ENCODE measurements around the gene SSR4. TPM values are rescaled to one million over a fixed set of nuclear protein-coding genes. Genes with fewer than 3 reads are reported as not detected.

SSR4 gene
- total and polyA plus RNA-seq, 2 of the 8 experiments (the other 6 are each of a cell fraction or from before 2014, with no cell fraction given) = 168 to 642 TPM

DNA sequence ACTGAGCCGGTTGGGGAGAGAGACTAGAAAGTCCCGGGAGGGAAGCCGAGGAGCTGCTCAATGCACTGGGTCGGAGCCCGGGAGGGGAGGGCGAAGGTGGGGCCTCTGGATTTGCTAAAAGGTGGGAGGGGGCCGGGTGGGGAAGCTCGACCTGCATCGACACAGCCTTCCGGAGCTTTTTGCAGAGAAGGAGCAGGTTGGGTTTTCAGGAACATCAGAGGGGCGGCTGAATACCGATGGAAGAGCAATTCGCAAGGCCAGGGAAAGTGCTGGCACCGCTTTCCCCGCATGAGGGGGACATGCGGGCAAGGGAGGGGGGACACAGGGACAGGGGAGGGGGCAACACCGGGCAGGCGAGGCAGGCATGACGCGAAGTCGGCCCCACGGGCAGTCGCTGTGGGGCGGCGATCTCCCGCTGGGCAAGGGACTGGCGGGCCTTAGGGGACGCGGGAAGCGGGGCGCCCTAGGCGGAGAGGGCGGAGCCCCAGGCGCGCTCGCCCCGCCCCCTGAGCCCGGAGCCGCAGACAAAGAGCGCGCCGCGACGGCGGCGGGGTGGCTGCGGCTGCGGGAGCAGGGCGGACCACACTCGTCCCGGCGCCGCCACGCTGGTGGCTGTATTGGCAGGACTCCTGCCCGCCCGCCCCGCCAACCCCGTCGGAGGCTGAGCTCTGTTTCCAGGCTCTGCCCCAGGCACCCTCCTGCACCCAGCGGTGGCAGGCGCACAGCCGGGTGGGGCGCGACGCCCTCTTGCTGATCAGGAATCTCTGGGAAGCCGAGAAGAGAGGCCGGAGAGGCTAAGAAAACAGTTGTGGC lies 24.3 kb downstream of the SSR4 start:
- H2AK5ac ChIP-seq (ENCODE audit: low read depth, low read length) = no peak overlapping the region
- no peak overlapping the region for H2BK12ac ChIP-seq (ENCODE audit: low read depth, low read length)
- no peaks in the 10 kb centered on the region for H3K9me3 ChIP-seq (ENCODE audit: insufficient read depth in 2 of 2, low read depth in 1 of 2, low read length in 1 of 2)
- H3K4ac ChIP-seq (replicated peaks; ENCODE audit: insufficient read length, low read depth, low read length) = no peak overlapping the region
- peak overlapping the region; percentile 51; the same call in 1 of the 2 replicates for H4K8ac ChIP-seq (ENCODE audit: extremely low read depth, insufficient read depth, low read length)
- peaks cover 0 to 21% (median 6%) of the 10 kb centered on the region in 4 experiments; a peak in 6 of 7 replicates for H3K4me1 ChIP-seq (replicated peaks in 1 of 4; ENCODE audit: control insufficient read depth in 3 of 4, insufficient read depth in 4 of 4, low read length in 3 of 4)
- no peak overlapping the region for H4K91ac ChIP-seq (replicated peaks; ENCODE audit: insufficient read length, low read length)
- FAIRE-seq = no peak
- peaks cover 0 to 12% of the 10 kb centered on the region in 2 experiments for H4K20me1 ChIP-seq (replicated peaks in 1 of 2; ENCODE audit: control insufficient read depth in 1 of 2, insufficient read depth in 2 of 2, low read length in 2 of 2)
- H2BK5ac ChIP-seq (ENCODE audit: low read depth, low read length) = peak overlapping the region; percentile 44; the same call in 1 of the 2 replicates
- peak overlapping the region; percentile 63; the same call in 1 of the 2 replicates for H3K27ac ChIP-seq (ENCODE audit: low read depth, low read length)
- CTCF ChIA-PET (ENCODE audit: partially characterized antibody) = interaction anchor here (0.7 to 2.2 kb wide), 12 partner anchors 9 to 132 kb away, joined by 3 to 6 read pairs (median 4); partner anchors contain the start of genes L1CAM and PLXNB3
- peaks cover 19 to 76% of the 10 kb centered on the region in 2 experiments for H3K79me2 ChIP-seq (ENCODE audit: control insufficient read depth in 1 of 2, insufficient read depth in 2 of 2, low read length in 2 of 2)
- no peak overlapping the region for H2BK20ac ChIP-seq (ENCODE audit: low read length)
- H3K36me3 ChIP-seq (ENCODE audit: control insufficient read depth in 2 of 4, insufficient read depth in 4 of 4, low read length in 3 of 4) = no peaks in the 10 kb centered on the region; a peak in 1 of 8 replicates
- H2AFZ ChIP-seq (ENCODE audit: low read length) = no peak overlapping the region
- peaks cover 2% of the 10 kb centered on the region; the same call in 1 of the 2 replicates for H3K23me2 ChIP-seq (ENCODE audit: low read depth, low read length)
- 39% methylated on average over 5 of the region's 67 CpGs; no CpG with 5 or more reads in 1 of the 2 experiments for WGBS, 2 experiments (ENCODE audit: extremely low coverage in 1 of 2, insufficient coverage in 1 of 2, insufficient read length in 1 of 2, insufficient replicate concordance in 2 of 2, low coverage in 1 of 2, low lambda C conversion rate in 2 of 2, missing lambda C conversion rate in 1 of 2)
- H3K56ac ChIP-seq (replicated peaks; ENCODE audit: insufficient read length, low read depth, low read length) = no peak overlapping the region
- no peak overlapping the region; the same call in 1 of the 2 replicates for H3K18ac ChIP-seq (ENCODE audit: extremely low read depth, low read length)
- no peak overlapping the region for H3K14ac ChIP-seq (ENCODE audit: insufficient read length)
- H3K4me2 ChIP-seq (ENCODE audit: insufficient read depth in 1 of 2, low read depth in 2 of 2, low read length in 2 of 2) = peak overlapping the region; percentile 68 to 80
- no peak overlapping the region for H3K23ac ChIP-seq (ENCODE audit: insufficient read length)
- DNase-seq (ENCODE audit: low read depth in 1 of 2, low spot score in 2 of 2) = peak in 1 of 2 experiments; percentile 75
- H4K5ac ChIP-seq (ENCODE audit: insufficient read length, low read depth, low read length) = peak overlapping the region; percentile 43
- no peak overlapping the region for H2BK15ac ChIP-seq (ENCODE audit: low read length)
- H2BK120ac ChIP-seq (replicated peaks; ENCODE audit: low read depth, low read length) = no peak overlapping the region
- H3K27me3 ChIP-seq (replicated peaks in 1 of 4; ENCODE audit: control insufficient read depth in 3 of 4, extremely low read depth in 1 of 4, insufficient read depth in 3 of 4, low read length in 3 of 4) = no peaks in the 10 kb centered on the region
- peaks cover 2% of the 10 kb centered on the region; the same call in 1 of the 2 replicates for H3K79me1 ChIP-seq (ENCODE audit: low read depth, low read length)
- H3K9ac ChIP-seq (replicated peaks in 1 of 4; ENCODE audit: extremely low read depth in 1 of 4, low read depth in 3 of 4, low read length in 3 of 4) = peak overlapping the region in 3 of 4 experiments; percentile 48 to 64 (median 60); a peak in 4 of 7 replicates
- POLR2A ChIA-PET (ENCODE audit: partially characterized antibody) = interaction anchor here (0.5 to 3.6 kb wide), 14 partner anchors 10 to 152 kb away, joined by 3 to 23 read pairs (median 4); partner anchors contain the start of genes IDH3G and SSR4
- peak overlapping the region; percentile 27 to 57 (median 39) for H3K4me3 ChIP-seq (ENCODE audit: extremely low read depth in 1 of 4, insufficient read depth in 2 of 4, low read depth in 3 of 4, low read length in 4 of 4)
- TF ChIP-seq POLR2A (IDR thresholded peaks at IDR 0.05; ENCODE audit: control extremely low read depth in 1 of 2, low read depth in 2 of 2, low read length in 2 of 2) = peak in 1 of 2 experiments; percentile 64; a peak in 2 of 3 replicates
- peak; percentile 61; the same call in 1 of the 2 replicates for TF ChIP-seq TAF1 (IDR thresholded peaks at IDR 0.05; ENCODE audit: low read depth, low read length)
- TF ChIP-seq EP300 (IDR thresholded peaks at IDR 0.05; ENCODE audit: borderline replicate concordance in 1 of 2, low read depth in 2 of 2, low read length in 2 of 2) = 0 out of 3 replicates have a peak, but pooled peaks of 1 of the 2 experiments have one; percentile 14
- TF ChIP-seq TEAD4 (IDR thresholded peaks at IDR 0.05; ENCODE audit: low read depth, low read length) = no peak
- TF ChIP-seq RAD21 (IDR thresholded peaks at IDR 0.05 in 1 of 2, conservative IDR thresholded peaks at IDR 0.05 in 1 of 2; ENCODE audit: low read depth in 2 of 2, low read length in 2 of 2) = no peak
- TF ChIP-seq RBBP5 (IDR thresholded peaks at IDR 0.05; ENCODE audit: borderline replicate concordance, low read depth, low read length) = 0 out of 2 replicates have a peak, but pooled peaks have one; percentile 18
- peak; percentile 35; the same call in 1 of the 2 replicates for TF ChIP-seq POLR2AphosphoS5 (IDR thresholded peaks at IDR 0.05; ENCODE audit: low read depth, low read length)
- 0 out of 2 replicates have a peak, but pooled peaks have one; percentile 16 for TF ChIP-seq MAX (IDR thresholded peaks at IDR 0.05)
- peak; percentile 52; the same call in 1 of the 2 replicates for TF ChIP-seq PHF8 (conservative IDR thresholded peaks at IDR 0.05; ENCODE audit: low read depth, low read length)

All from H1 (cell line).